Measurements from ENCODE around the gene CCNY. TPM values are rescaled to one million over a fixed set of nuclear protein-coding genes. Genes with fewer than 3 reads are reported as not detected.

The CCNY gene
- total and polyA plus RNA-seq, 8 donors: 10.6 to 41.7 (median 26.6) TPM

- ATAC-seq: no peak
- 96% methylated on average over 1 of the region's 1 CpG for WGBS, 2 donors
- no peak for TF ChIP-seq CTCF (IDR thresholded peaks at IDR 0.05)
- Histone ChIP-seq H3K4me3 (no peak overlapping the region), H3K4me1 (no peaks in the 10 kb centered on the region), H3K36me3 (peaks cover 0 to 20% (median 0%) of the 10 kb centered on the region in 3 donors), H3K27ac (no peak overlapping the region), H3K27me3 (no peaks in the 10 kb centered on the region), H3K9me3 (no peaks in the 10 kb centered on the region)
- no peak for FAIRE-seq
- intact Hi-C loops (cut with DNase I): no loop called here
- no peak for DNase-seq
These were observed 236.3 kb downstream of the CCNY start for GRCh38 chr10:35572583-35572982.

GRCh38 chr10:35573796-35574195, 237.5 kb downstream of the CCNY start:
- no peaks in the 10 kb centered on the region for H3K27me3 ChIP-seq
- H3K4me3 ChIP-seq: no peak overlapping the region
- no peak for DNase-seq
- peaks cover 0 to 15% (median 0%) of the 10 kb centered on the region in 3 donors for H3K36me3 ChIP-seq
- no peak for FAIRE-seq
- 97 to 100% methylated on average over 1 of the region's 1 CpG for WGBS, 2 donors
- no peak for ATAC-seq
- intact Hi-C loops (cut with DNase I): no loop called here
- no peaks in the 10 kb centered on the region for H3K4me1 ChIP-seq
- TF ChIP-seq CTCF (IDR thresholded peaks at IDR 0.05): no peak
- no peaks in the 10 kb centered on the region for H3K9me3 ChIP-seq
- no peak overlapping the region for H3K27ac ChIP-seq

- Histone ChIP-seq H3K9me3 (no peaks in the 10 kb centered on the region), H3K4me1 (no peaks in the 10 kb centered on the region), H3K36me3 (peaks cover 0 to 6% (median 0%) of the 10 kb centered on the region in 3 donors), H3K27me3 (no peaks in the 10 kb centered on the region), H3K27ac (no peak overlapping the region), H3K4me3 (no peak overlapping the region)
- TF ChIP-seq CTCF (IDR thresholded peaks at IDR 0.05): no peak
- 91 to 95% methylated on average over 9 of the region's 9 CpGs for WGBS, 2 donors
- no peak for DNase-seq
- intact Hi-C loops (cut with DNase I): no loop called here
- ATAC-seq: no peak
- FAIRE-seq: no peak
These were observed 238.6 kb downstream of the CCNY start for GRCh38 chr10:35574924-35575352.

- WGBS, 2 donors: 92 to 94% methylated on average over 9 of the region's 9 CpGs
- no peak for TF ChIP-seq CTCF (IDR thresholded peaks at IDR 0.05)
- no peak overlapping the region for H3K27ac ChIP-seq
- peaks cover 0 to 6% (median 0%) of the 10 kb centered on the region in 3 donors for H3K36me3 ChIP-seq
- H3K9me3 ChIP-seq: no peaks in the 10 kb centered on the region
- no peak for FAIRE-seq
- no peak for ATAC-seq
- intact Hi-C loops (cut with DNase I): no loop called here
- H3K4me3 ChIP-seq: no peak overlapping the region
- no peaks in the 10 kb centered on the region for H3K27me3 ChIP-seq
- no peak for DNase-seq
- H3K4me1 ChIP-seq: no peaks in the 10 kb centered on the region
These were observed 239.3 kb downstream of the CCNY start for GRCh38 chr10:35575640-35576039.

- WGBS, 2 donors: 92 to 94% methylated on average over 3 of the region's 3 CpGs
These were observed 240.4 kb downstream of the CCNY start for GRCh38 chr10:35576730-35577129.

More at GRCh38 chr10:35576730-35577129, 240.4 kb downstream of the CCNY start:
- no peak overlapping the region for H3K27ac ChIP-seq
- no peak for FAIRE-seq
- no peak for TF ChIP-seq CTCF (IDR thresholded peaks at IDR 0.05)
- no peaks in the 10 kb centered on the region for H3K9me3 ChIP-seq
- intact Hi-C loops (cut with DNase I): no loop called here
- H3K4me3 ChIP-seq: no peak overlapping the region
- no peak for ATAC-seq
- no peak for DNase-seq
- H3K36me3 ChIP-seq: peaks cover 0 to 4% (median 0%) of the 10 kb centered on the region in 3 donors
- H3K4me1 ChIP-seq: no peaks in the 10 kb centered on the region
- no peaks in the 10 kb centered on the region for H3K27me3 ChIP-seq
